OCI-M2 (cell line): ENCODE results near the gene FKBP7.
A peak's percentile ranks its signal among the peaks of the same experiment; 100 is the strongest.
"Not testable (repeated sequence)": the region's sequence is repeated elsewhere in the genome, so short reads cannot be mapped to it uniquely, and the experiment has no call there.

Experiments
- DNase-seq: peaks from one replicate; lab custom pipeline; 2025; ENCODE audit not compliant: unreplicated experiment; lab: John Stamatoyannopoulos, UW

FKBP7 gene, protein sequence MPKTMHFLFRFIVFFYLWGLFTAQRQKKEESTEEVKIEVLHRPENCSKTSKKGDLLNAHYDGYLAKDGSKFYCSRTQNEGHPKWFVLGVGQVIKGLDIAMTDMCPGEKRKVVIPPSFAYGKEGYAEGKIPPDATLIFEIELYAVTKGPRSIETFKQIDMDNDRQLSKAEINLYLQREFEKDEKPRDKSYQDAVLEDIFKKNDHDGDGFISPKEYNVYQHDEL

GRCh38 chr2:178478439-178479274, at the start of gene FKBP7:
Gene FKBP7 (minus strand): TSS chr2:178478600. CDS start chr2:178478499, 101 bp downstream.
- peak; percentile 16 for DNase-seq

- DNase-seq: no peak
Measured at GRCh38 chr2:178527592-178527991, 49.2 kb upstream of the FKBP7 start.

- no peak for DNase-seq
Measured at GRCh38 chr2:178526256-178526655, 47.9 kb upstream of the FKBP7 start.

GRCh38 chr2:178525460-178525859, 47.1 kb upstream of the FKBP7 start:
- DNase-seq: not testable (repeated sequence)

- DNase-seq: not testable (repeated sequence)
Measured at GRCh38 chr2:178525010-178525409, 46.6 kb upstream of the FKBP7 start.

GRCh38 chr2:178523596-178524134, 45.3 kb upstream of the FKBP7 start:
- no peak for DNase-seq

- peak; percentile 37 for DNase-seq
Measured at GRCh38 chr2:178522950-178523595, 44.7 kb upstream of the FKBP7 start.

- DNase-seq: no peak
Measured at GRCh38 chr2:178521304-178522150, 43.1 kb upstream of the FKBP7 start.

- DNase-seq: no peak
Measured at GRCh38 chr2:178517496-178517895, 39.1 kb upstream of the FKBP7 start.

DNA sequence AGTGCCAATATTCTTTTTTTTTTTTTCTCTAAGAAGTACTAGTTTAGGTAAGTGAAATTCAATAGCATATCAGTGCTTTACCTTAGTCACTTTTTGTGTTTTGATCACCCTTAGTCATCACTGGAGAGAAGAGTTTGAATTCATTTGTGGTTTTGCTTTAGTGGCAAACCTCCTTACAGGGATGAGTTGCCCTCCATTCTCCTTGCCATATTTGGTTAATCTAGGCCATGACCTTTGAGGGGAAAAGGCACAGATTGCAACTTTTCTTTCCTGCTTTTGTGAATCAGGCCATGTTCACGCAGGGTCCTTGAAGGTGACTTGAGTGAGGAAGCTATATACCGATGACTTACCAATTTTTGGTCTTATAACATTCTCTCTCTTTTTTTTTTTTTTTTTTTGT, 36.3 kb upstream of the FKBP7 start:
- DNase-seq: no peak

DNA sequence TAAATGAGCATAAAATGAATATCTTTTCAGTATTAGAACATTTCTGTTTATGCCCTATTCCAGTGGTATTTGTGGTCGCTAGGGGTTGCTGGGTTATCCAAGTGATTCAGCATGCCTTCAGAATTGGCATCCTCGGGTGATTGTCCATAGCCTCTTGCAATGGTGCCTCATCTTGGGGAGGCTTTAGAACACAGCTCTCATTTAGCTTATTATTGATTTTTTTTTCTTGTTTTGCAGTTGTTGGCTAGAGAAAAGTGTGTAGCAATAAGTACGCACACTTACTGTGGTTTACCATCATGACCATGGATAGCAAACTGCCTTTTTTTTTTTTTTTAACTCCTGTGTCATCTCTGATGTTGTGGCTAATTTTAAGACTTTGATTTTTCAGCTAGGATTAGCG, 35.5 kb upstream of the FKBP7 start:
- DNase-seq: no peak

DNA sequence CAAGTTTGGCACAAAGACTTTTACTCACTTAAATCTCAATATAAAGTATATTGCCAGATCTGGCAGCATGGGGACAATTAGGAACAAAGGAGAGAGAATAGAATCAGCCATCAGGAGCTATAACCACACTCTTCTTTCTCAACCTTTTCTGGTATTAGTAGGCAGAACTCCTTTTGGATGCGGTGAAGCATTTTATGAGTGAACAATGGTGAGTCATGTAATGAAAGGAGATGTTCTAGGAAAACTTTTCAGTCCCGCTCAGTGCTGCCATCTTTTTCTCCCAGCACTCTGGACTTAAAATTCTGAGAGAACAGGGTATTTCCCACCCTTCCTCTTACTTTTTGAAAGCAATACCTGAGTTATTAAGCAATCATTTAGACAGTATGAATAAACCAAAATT, 34.1 kb upstream of the FKBP7 start:
- no peak for DNase-seq

- no peak for DNase-seq
Measured at GRCh38 chr2:178510384-178510783, 32.0 kb upstream of the FKBP7 start.

DNA sequence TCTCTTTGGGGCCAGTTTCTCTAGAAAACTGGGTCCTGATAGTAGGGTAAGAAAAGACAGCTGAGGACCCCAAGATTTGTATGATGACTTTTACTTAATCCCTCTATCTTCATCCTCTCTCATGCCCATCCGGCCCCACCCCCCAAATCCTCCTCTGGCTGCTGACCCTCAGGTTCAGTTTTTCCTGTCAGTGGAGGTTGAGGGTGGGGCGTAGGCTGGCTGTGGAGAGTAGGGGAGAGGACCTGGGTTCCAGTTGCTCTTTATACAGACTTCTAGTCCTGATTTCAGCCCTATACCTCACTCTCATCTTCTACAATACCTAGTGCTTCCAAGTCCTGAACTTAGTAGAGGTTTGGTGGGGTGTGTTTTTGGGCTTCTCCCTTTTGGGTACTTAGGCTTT, 30.2 kb upstream of the FKBP7 start:
- DNase-seq: no peak

DNA sequence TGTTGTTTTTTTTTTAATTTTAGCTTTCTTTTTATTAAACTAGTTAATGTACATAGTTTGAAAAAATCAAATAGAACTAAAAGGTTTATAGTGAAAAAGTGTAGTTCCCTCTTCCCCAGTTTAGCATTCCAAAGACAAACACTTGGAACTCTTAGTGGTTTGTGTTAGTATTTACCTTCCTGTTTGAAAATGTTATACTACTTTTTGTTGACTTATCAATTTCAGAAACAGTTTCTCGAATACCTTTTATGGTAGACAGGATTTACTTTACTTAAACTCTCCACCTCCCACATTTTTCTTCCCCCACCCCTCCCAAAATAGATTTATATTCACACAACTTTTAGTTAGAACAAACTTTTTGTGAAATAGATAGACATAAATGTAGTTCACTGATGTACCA, 28.5 kb upstream of the FKBP7 start:
- DNase-seq: no peak

DNA sequence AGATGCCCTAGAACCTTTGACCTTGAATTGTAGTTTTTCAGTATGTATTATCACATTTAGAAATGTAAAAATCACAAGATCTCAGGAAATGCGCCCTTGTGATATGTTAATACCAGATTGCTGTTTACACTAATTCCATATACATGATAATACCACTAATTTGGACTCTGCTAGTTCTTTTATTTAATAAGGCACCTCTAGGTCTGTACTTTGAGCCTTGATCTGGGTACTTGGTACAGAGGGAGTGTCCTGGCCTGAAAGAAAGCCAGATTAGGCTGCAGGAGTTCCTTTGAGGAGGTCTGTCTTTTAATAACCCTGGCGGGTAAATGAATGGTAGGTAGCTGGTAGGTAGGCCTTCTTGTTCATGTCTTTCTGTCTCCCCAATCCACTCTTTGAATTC, 28.1 kb upstream of the FKBP7 start:
- DNase-seq: no peak

GRCh38 chr2:178506101-178506500, 27.7 kb upstream of the FKBP7 start:
- no peak for DNase-seq

GRCh38 chr2:178502751-178503150, 24.4 kb upstream of the FKBP7 start:
- DNase-seq: no peak

GRCh38 chr2:178499640-178500039, 21.2 kb upstream of the FKBP7 start:
- DNase-seq: no peak

- peak; percentile 8 for DNase-seq
Measured at GRCh38 chr2:178498137-178498536, 19.7 kb upstream of the FKBP7 start.

DNA sequence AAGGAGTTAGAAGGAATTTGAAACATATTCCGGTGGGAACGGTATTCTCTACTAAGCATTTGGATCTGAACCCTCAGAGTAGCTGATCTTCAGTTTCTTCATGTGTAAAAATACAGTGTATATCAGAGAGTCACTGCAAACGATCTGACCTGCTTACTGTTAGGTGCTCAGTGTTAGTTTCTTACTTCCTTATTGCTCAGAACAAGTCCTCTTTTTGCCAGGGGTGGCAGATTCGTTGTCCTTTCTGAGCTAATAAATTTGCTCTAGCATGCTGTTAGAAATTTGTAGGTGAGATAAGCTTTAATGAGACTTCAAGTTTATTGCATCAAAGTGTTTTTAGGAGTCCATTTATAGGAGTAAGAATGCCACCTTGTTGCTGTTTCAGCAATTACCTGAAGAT, 17.6 kb upstream of the FKBP7 start:
- DNase-seq: no peak
